HL-60/S4 treated with retinoic acid at 250 ng/mL for 4 days and 3 days (cell line): ENCODE data around the gene PIGC.

ENCODE experiments used
- in situ Hi-C: fragments of 300-500 bp; cut with MboI; formaldehyde crosslinking; loops from 2 replicates; pipeline ENCODE4 v1.7.0; 2022; ENCODE audit warnings: low sequenced_read_pairs

PIGC gene

DNA sequence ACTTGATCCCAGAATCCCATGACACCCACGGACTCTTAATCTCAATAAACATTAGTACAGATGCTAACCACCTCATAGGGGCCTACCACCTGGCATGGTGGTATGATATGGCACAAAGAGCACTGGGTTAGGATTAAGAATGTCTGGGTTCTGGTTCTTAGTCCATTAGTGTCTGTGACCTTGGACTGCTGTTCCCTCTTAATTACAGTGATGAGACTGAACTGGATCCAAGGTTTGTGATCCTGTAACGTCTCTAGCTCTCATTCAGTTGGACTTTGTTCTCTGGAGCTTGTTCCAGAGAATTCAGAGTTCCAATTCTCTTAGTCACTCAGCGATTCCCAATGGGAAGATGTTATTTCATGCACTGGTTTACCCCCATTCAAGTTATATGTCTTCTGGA lies 23.6 kb upstream of the PIGC start:
- in situ Hi-C loops, result loop anchor here (25.0 kb wide), 1 partner anchor 245 kb away; no protein-coding TSS in a partner anchor

DNA sequence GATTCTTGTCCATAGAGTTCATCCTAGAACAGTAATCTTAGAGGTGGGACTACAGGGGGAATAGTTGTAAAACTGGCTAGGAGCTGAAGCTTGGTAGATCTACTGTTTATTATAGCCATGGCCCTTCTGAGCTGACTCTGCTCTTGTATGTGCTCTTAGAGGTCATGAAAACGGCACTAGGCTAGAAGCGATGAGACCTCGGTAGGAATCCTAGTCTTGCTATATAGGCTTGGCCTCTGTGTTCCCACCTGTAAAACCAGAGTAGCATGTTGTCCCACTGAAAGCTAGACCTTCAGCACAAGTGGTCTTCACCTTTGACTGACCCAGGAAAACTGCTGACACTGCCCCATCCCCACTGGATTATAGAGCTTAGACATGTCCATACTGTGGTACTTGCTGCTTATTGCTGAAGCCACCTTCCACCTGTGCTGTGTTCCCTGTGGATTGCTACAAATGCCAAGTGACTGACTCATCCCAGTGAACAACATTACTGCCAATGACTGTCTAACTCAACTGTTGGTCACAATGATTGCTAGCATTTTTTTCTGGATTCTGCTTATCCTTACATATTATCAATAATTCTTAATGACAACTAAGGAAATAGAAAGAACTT lies 23.0 kb upstream of the PIGC start:
- in situ Hi-C loops, result loop anchor here (25.0 kb wide), 1 partner anchor 245 kb away; no protein-coding TSS in a partner anchor

DNA sequence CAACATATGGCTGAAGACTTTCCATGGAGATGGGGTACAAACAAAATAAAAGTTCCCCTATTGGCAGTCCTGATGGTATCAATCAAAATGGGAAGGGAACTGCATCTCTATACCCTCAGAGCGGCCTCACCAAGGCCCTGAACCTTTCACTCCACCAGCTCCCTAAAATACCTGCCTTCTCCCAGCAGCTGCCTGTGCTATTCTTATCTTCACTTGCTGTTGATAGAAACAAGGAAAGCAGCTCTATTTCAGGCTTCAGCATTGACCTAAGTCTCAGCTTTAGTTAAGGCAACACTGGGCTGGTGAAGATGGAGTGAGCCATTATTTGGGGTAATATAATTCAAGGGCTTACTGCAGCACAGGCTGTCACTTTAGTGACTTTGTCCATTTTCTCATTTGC lies 21.7 kb upstream of the PIGC start:
- in situ Hi-C loops, result loop anchor here (25.0 kb wide), 1 partner anchor 247 kb away; no protein-coding TSS in a partner anchor

DNA sequence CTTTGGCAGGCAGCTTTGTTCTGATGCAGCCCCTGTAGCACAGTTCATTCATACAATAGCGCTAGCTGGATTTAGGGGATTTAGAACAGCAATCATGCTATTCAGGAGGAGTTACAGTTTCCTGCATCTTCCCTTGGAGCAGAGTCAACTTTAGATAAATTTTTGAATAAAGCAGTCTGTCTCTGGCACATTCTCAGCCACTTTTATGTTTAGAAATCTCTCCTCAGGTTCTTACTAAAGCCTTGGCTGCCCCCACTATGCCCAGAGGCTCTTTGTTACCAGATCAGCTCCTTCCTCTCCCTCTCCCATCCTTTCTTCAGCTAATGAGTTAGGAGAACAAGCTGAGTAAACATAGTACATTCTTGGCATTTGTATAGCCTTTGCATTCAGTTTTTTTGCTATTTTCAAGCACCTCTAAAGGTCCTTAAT lies 17.0 kb upstream of the PIGC start:
- in situ Hi-C loops, result loop anchor here (25.0 kb wide), 1 partner anchor 251 kb away; no protein-coding TSS in a partner anchor

DNA sequence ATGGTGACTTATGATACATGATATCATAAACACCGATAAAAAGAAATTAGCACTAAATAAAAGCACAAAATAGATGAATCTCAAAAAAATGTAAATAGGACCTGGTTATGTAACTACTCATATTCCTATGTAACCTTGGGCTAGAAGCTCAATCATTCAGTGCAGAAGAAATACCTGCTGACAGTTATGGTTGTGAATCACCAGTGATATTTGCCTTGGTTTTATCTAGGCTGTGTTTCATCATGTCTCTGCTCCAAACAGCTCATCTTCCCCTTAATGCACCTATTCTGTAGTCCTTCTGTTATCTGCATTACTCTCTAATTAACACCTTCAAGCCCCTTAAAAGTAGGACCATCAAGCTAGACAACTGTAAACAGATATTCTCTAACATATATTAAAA lies 16.3 kb upstream of the PIGC start:
- in situ Hi-C loops, result loop anchor here (25.0 kb wide), 1 partner anchor 252 kb away; no protein-coding TSS in a partner anchor

DNA sequence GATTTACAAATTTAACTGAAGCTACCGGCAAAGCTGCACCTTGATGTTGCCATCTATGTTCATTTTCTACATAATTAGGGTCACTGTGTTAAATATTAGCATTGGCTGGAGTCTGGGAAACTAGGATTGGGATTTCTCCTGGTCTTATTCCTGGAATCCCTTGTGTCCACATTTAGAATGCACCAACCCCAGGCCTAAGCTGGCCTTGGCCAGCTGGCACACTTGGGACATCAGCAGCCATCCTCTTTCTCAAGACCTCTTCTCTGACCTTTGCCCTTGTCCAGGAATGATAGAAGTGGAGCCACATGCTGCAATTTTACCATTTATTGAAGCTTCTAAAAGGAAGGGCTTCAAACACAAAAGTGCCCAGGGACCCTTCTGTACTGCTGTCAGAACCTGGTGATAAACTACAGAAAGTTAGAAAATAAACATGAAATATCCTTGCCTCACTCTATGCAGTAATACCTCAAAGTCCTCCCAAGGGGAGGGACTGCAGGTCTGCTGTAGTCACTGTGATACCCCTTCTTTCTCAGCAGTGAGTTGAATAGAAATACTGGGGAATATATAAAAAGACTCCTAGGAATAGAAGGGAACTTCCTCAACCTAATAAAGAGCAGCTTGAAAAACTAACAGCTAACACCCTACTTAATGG lies 13.7 kb upstream of the PIGC start:
- in situ Hi-C loops, result loop anchor here (25.0 kb wide), 1 partner anchor 255 kb away; no protein-coding TSS in a partner anchor

DNA sequence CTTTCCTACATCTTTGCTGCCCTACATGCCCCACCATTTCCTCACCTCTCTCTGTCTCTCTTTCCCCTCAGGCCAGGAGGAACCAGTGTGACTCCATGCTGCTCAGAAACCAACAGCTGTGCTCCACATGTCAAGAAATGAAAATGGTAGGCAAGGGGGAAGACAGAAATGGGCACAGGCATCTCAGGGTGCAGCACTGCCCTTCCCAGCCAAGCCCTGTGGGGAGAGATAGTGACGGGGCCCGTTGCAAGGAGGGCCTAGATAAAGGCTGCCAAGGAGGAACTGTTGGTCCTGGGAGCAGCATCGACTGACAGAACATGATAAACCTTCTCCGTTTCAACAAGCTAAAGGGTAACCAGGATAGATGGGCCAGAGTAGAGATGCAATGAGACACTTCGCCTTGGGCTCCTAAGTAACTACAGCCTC lies 12.5 kb upstream of the PIGC start:
- in situ Hi-C loops, result loop anchor here (25.0 kb wide), 1 partner anchor 256 kb away; no protein-coding TSS in a partner anchor

DNA sequence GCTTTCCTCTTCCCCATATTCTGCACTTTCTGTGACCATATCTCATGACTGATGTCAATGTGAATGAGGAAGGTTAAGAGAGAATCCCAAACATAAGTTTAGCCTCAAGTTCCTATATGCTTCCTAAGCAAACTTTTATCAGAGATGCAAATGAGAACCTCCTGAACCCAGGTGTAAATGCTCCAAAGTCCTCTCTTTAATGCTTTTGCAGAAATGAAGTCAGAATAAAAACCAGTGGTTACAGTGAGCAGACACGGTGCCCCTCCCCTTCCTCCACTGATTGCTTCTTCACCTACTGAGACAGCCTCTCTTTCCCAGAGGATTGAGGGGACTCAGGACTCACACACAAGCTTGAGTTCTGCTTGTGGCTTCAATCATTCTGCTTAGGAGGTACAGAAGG lies 11.6 kb upstream of the PIGC start:
- in situ Hi-C loops, result loop anchor here (25.0 kb wide), 1 partner anchor 257 kb away; no protein-coding TSS in a partner anchor

DNA sequence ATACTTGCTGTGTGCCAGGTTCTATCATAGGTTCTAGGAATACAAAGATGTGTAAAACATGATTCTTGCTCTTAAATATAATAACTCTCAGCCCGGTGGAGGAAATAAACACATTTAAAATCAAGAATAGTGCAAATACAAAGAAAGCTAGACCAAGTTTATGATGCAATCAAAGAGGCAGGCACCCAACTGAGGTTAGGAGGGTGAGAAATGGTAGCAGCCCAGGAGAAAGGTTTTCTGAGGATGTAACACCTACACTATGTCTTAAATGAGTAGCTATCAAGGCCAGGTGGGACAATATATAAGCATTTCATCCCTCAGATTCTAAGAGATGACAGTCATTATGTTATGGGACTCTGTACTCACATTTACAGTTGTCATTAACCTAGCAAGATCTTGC lies 9.7 kb upstream of the PIGC start:
- in situ Hi-C loops, result loop anchor here (25.0 kb wide), 1 partner anchor 259 kb away; no protein-coding TSS in a partner anchor

DNA sequence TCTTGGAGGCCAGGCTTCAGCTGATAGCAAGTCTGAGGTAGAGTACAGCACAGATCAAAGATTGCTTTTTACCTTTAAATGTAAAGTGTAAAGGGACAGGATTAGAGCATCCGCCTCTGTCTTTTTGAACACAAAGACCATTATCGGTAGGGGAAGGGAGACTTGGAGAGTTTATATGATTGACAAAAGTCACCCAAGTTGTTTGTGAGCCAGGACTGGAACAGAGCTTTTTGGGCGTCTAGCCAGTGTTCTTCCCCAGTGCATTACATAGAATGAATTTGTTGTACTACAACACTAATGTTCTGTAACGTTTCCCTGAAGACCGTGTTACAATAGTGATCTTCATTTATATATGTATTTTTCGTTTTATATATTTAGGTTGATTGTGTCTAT lies 9.3 kb upstream of the PIGC start:
- in situ Hi-C loops, result loop anchor here (25.0 kb wide), 1 partner anchor 259 kb away; no protein-coding TSS in a partner anchor

DNA sequence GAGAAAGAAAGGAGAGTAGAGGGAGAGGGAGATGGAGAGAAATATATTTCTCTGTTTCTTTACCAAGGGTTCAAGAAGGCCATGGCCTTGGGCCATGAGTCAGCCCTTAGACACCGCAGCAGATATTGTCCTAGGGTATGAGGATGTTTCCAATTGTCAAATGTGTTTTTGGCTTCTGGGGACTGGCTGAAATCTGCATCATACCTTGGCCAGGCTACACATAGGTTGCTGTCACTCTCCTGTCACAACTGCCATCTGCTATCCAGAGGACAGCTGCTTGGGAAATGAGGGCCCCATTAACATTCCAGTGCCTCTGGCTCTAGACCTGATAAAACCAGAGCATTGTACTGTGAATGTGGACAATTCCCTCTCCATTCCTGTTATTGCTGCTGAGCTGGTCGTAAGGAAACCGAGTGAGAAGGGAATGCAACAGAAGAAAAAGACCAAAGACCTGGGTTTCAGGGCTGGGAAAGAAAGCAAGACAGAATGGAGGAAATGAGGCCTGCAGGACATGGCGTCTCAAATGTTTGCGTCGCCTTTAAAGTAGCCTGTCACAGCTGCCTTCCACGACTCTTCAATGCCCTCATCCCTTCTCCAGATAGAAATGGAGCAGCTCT lies 8.8 kb upstream of the PIGC start:
- in situ Hi-C loops, result loop anchor here (25.0 kb wide), 1 partner anchor 260 kb away; no protein-coding TSS in a partner anchor

DNA sequence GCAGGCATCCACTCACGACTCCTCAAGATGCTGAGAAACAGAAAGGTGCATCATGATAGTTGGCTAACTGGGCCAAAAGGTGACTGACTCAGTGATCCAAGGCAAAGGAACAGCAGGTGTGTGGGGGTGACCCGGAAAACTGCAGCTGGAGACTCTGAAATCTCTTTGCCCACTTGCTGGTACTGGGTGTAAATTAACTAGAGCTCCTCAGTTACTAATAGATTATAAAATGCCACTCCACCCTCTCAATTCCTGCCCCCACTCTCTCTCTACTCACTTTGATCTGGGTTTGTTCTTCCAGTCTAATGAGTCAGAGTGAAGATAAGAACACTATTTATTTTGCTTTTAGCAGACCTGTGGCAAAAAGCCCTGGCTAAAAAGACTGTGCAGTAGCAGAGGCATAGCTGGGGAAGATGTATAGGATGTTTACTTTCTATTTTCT lies 7.2 kb upstream of the PIGC start:
- in situ Hi-C loops, result loop anchor here (25.0 kb wide), 1 partner anchor 261 kb away; no protein-coding TSS in a partner anchor

DNA sequence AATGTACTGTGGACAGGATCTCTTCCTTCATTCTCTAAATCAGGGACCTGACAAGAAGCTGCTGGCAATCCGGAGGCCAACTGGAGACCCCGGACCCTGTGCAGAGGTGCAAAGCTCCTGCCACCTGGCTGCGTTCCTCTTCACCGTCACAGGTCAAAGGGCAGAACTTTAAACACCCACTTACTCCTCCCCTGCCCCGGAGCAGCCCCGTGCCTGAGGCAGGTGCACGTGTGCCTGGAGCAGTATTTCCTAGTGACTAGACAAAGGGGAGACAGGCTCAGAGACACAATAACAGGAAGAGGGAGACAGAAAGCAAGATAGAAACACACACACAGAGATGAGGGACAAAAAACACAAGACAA lies 6.6 kb upstream of the PIGC start:
- in situ Hi-C loops, result loop anchor here (25.0 kb wide), 1 partner anchor 262 kb away; no protein-coding TSS in a partner anchor

DNA sequence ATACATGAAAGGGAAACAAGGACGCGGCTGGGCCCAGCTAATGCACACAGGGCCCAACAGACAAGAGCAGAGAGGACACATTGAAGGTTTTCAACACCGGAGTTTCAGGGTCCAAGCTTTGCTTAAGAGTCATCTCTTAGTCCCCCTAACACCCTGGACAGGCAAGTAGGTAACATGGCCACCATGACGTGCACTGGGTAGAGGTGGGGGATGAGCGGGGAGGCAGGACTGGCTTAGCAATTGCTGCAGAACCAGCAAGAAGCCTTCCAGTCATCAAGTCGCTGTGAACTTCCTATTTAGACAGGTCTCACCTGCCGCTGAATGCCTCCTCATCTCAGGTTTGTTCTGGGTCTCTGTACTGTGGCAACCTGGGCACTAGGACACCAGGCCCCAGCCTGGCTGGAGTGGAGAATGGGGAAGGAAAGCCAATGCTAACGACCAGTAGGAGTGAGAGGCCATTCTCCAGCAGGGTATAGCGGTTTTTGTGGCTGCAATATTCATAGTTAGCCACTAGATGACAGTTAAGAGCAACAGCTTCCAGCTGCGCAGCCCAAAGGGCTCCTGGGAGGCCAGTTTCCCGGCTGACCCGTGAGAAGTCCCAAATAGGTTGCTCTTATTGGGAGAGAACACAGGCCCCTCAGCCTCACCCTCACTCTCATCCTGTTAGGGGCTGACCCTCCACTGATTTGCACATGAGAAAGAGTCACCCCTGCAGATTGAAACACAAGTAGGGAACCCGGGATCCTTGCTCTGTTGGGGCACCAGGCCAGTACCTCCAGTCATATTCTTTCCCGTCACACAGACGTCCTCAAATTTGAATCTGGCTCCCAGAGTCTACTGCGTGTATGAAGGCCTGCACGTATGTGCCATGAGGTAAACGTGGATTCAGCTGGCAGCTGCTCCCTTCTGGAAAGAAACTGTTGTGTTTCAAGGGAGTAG lies 6.0 kb upstream of the PIGC start:
- in situ Hi-C loops, result loop anchor here (25.0 kb wide), 1 partner anchor 262 kb away; no protein-coding TSS in a partner anchor

DNA sequence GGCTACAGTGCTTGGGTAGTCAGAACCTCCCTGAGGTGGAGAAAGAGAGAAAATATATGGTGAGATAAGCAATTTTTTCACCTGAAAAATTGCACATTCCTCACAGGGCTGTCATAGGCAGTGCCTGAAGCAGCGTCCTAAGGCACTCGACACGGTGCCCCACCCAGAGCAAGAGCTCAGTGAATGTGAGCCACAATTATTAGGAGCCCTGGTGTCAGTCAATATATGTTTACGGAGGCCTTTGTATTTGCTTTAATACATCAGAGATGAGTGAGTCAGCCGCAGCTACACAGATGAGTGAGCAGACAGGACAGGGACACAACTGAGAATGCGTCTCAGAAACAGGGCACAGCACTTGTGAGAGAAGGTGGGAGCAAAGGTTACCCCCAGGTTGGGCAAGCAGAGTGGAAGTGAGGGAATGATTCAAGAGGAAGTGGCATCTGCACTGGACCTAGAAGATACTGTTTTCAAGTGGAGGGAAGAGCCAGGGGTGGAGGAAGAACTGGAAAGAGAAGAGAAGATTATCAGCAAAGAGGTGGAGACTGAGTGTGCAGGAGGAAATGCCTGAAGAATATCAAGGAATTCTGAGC lies 5.2 kb upstream of the PIGC start:
- in situ Hi-C loops, result no loop called here

DNA sequence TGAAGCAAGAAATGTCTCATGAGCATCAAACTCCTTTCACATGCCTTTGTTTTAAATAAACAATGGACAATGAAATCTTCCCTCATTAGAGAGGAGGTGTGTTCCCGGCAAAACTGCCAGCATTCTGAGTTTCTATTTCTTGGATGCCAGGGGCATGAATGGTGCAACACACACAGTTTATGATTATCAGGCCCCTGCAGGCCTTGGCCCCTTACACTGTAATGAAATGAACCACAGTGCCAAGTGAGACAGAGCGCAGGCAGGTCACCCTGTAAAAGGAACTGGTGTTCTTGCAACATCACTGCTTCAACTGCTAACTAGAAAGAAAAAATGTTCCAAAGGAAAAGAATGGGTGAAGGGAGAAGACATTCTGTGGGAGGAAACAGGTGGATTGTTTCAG lies 3.8 kb upstream of the PIGC start:
- in situ Hi-C loops, result no loop called here

DNA sequence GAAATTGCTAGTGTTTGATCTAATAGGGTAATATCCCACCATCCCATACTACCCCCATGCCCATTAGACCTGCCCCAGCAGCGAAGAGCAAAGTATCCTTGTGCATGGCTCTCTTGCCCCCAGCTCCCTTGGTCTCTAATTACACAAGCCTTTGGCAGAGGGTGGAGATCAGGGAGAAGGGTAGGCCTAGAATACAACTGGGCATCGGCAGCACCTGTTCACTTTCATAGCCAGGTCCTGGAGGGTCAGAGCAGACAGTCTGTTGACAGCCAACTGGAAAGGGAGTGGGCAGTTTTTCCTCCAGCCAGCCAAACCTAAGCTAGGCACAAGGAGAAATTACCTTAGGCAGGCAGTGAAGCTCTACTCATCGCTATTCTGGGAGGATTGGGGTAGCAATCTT lies 2.7 kb upstream of the PIGC start:
- in situ Hi-C loops, result no loop called here

DNA sequence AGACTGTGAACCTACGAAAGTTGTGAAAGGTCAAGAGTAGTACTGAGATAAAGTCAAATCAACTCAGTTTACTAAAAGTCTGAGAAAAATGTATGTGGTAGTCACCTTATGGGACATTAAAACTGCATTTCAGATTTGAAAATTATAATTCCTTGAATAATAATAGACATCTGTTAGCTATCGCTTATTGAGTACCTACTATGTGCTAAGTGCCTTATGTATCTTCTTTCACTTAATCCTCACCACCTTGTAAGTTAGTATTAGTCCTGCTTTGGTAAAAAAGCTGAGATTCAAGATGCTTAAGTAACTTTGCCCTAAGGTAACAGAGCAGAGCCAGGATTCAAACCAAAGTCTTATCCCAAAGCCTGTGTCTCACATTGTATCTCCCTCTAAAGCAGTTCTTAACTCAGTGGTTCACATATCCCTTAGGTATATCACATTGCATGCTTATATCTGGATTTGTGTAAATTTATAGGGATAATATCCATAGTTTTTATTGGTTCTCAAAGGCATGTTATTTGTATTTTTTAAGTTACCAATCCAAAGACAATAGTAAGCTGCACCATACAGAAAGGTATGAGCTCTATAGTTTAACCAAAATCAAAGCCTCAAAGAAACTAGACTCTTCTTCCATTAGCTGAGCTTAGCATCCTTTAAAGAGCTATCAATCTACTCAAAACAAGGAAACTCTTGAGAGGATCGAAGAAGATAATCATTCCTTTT lies 865 bp downstream of the PIGC start:
- in situ Hi-C loops, result no loop called here

DNA sequence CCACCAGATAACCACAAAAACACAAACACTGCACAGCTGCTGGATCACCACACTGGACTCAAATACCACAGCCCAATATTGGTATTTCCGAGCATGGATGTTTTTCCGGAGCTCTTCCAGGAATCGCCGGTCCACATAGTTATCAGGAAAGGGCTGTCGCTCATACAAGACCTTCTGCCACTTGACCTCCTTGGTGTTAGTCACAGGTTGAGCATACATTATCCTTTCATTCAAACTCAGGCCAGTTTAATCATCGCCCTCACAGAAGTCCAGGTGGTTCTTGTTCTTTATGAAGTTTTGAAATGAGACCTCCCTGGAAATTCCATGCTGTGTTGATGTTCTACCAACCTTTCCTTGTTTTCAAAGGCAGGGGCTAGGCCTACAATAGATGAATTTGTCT lies 1.5 kb downstream of the PIGC start:
- in situ Hi-C loops, result no loop called here
